SK-N-SH (cell line): ENCODE data around the gene SH3BP1. TPM values are rescaled to one million over a fixed set of nuclear protein-coding genes. Genes with fewer than 3 reads are reported as not detected.

Experiments used
- CTCF ChIA-PET: fragments of 300-600, 350-600 bp; formaldehyde crosslinking; extraction: SDS; loops from one replicate; lab custom pipeline; 2021; lab: Yijun Ruan, JAX
- POLR2A ChIA-PET: fragments of 350-600 bp; sonication (Branson Sonifier 250); formaldehyde crosslinking; extraction: SDS; loops from one replicate; lab custom pipeline; 2020; ENCODE audit warnings: antibody characterized with exemption, inconsistent platforms; lab: Yijun Ruan, JAX
- DNase-seq: peaks from one replicate; pipeline ENCODE4 v3.0.0; 2012
- H2AFZ ChIP-seq: fragments of 200-600 bp; sonication (generic); 2 replicates; pipeline ENCODE4 v1.8.1; 2016; ENCODE audit warnings: antibody characterized with exemption, mild to moderate bottlenecking, low read depth
- H3F3A ChIP-seq: fragments of 200-600 bp; sonication (generic); replicated peaks from 2 replicates; pipeline ENCODE3; 2016; ENCODE audit warnings: antibody characterized with exemption, mild to moderate bottlenecking; ENCODE audit not compliant: insufficient read depth
- H3K27ac ChIP-seq, 2 experiments: fragments of 200-500 bp in 1 of 2; fragments of 200-600 bp in 1 of 2; sonication (Bioruptor generic) in 1 of 2; sonication (generic), shearing (Covaris generic) in 1 of 2; 2 replicates each; pipeline versions ENCODE4 v1.5.1 to v1.6.1; 2014 to 2016; ENCODE audit warnings: low read depth in 2 of 2, inconsistent platforms in 1 of 2, low read length in 1 of 2, mild to moderate bottlenecking in 1 of 2, mixed read lengths in 1 of 2
- H3K27me3 ChIP-seq: fragments of 200-600 bp; sonication (generic), shearing (Covaris generic); 2 replicates; pipeline ENCODE4 v1.6.1; 2016; ENCODE audit warnings: mixed run types; ENCODE audit not compliant: insufficient read depth
- H3K36me3 ChIP-seq, 2 experiments: fragments of 200-500 bp in 1 of 2; fragments of 200-600 bp in 1 of 2; sonication (Bioruptor generic) in 1 of 2; sonication (generic) in 1 of 2; replicated peaks in 1 of 2; 2 replicates each; pipeline versions ENCODE3 to v1.5.1; 2014 to 2016; ENCODE audit warnings: low read length in 1 of 2, mild to moderate bottlenecking in 1 of 2; ENCODE audit not compliant: insufficient read depth in 2 of 2, control insufficient read depth in 1 of 2
- H3K4me1 ChIP-seq, 2 experiments: fragments of 200-500 bp in 1 of 2; fragments of 200-600 bp in 1 of 2; sonication (Bioruptor generic) in 1 of 2; sonication (generic), shearing (Covaris generic) in 1 of 2; 2 replicates each; pipeline versions ENCODE4 v1.5.1 to v1.6.1; 2014 to 2016; ENCODE audit warnings: low read depth in 1 of 2, low read length in 1 of 2, mixed run types in 1 of 2; ENCODE audit not compliant: insufficient read depth in 2 of 2, control insufficient read depth in 1 of 2
- H3K4me2 ChIP-seq: fragments of 200-600 bp; sonication (generic), shearing (Covaris generic); 2 replicates; pipeline ENCODE4 v1.6.1; 2017; ENCODE audit warnings: mixed run types
- H3K4me3 ChIP-seq, 2 experiments: fragments of 200-500 bp in 1 of 2; fragments of 200-600 bp in 1 of 2; sonication (Bioruptor generic) in 1 of 2; sonication (generic), shearing (Covaris generic) in 1 of 2; 2 replicates each; pipeline versions ENCODE4 v1.5.1 to v1.8.1; 2014 to 2016; ENCODE audit warnings: low read depth in 2 of 2, inconsistent platforms in 1 of 2, low read length in 1 of 2, mild to moderate bottlenecking in 1 of 2, mixed read lengths in 1 of 2, moderate library complexity in 1 of 2
- H3K79me2 ChIP-seq: fragments of 200-600 bp; sonication (generic); 2 replicates; pipeline ENCODE4 v1.8.1; 2017; ENCODE audit warnings: mild to moderate bottlenecking; ENCODE audit not compliant: insufficient read depth
- H3K9ac ChIP-seq: fragments of 200-600 bp; sonication (generic); 2 replicates; pipeline ENCODE4 v1.6.1; 2017; ENCODE audit warnings: mixed run types
- H3K9me2 ChIP-seq: fragments of 200-600 bp; sonication (generic); 2 replicates; pipeline ENCODE4 v1.6.1; 2017; ENCODE audit warnings: mixed run types
- H3K9me3 ChIP-seq: fragments of 200-600 bp; sonication (generic); 2 replicates; pipeline ENCODE4 v1.6.1; 2017; ENCODE audit warnings: mixed run types, mild to moderate bottlenecking, moderate library complexity
- H4K20me1 ChIP-seq: fragments of 200-600 bp; sonication (generic); 2 replicates; pipeline ENCODE4 v1.6.1; 2017; ENCODE audit warnings: mild to moderate bottlenecking, mixed run types; ENCODE audit not compliant: insufficient read depth
- EP300 ChIP-seq, 2 experiments: IDR thresholded peaks; 2 replicates each; pipeline versions ENCODE4 v1.4.0 to v1.6.1; 2012; ENCODE audit warnings: borderline replicate concordance in 1 of 2, low read depth in 1 of 2, low read length in 1 of 2
- FOXJ3 ChIP-seq: sonication (generic); formaldehyde crosslinking; IDR thresholded peaks from 2 replicates; pipeline ENCODE4 v1.5.1; 2020; ENCODE audit warnings: mild to moderate bottlenecking, missing genetic modification reagents
- GATA2 ChIP-seq: sonication (generic); formaldehyde crosslinking; IDR thresholded peaks from 2 replicates; pipeline ENCODE4 v1.5.0; 2020; ENCODE audit warnings: mild to moderate bottlenecking, missing genetic modification reagents
- JUND ChIP-seq: IDR thresholded peaks from 2 replicates; pipeline ENCODE4 v1.4.0; 2012
- MXI1 ChIP-seq: IDR thresholded peaks from 2 replicates; pipeline ENCODE4 v1.6.1; 2012; ENCODE audit warnings: mild to moderate bottlenecking, low read depth, low read length, improper control_type of control experiment
- NFIC ChIP-seq: IDR thresholded peaks from 2 replicates; pipeline ENCODE4 v1.4.0; 2012; ENCODE audit warnings: borderline replicate concordance
- NRF1 ChIP-seq: IDR thresholded peaks from 2 replicates; pipeline ENCODE4 v1.6.1; 2012; ENCODE audit warnings: low read depth, mild to moderate bottlenecking, low read length
- RXRA ChIP-seq: IDR thresholded peaks from 2 replicates; pipeline ENCODE4 v1.4.0; 2012; ENCODE audit warnings: low read depth, mild to moderate bottlenecking, borderline replicate concordance
- SIN3A ChIP-seq: IDR thresholded peaks from 2 replicates; pipeline ENCODE4 v1.6.1; 2012; ENCODE audit warnings: low read depth, mild to moderate bottlenecking, low read length, moderate library complexity, borderline replicate concordance
- TCF12 ChIP-seq: IDR thresholded peaks from 2 replicates; pipeline ENCODE4 v1.4.0; 2012
- WGBS: methylation state at CpG from one replicate; pipeline ENCODE4 v1.1.6; 2017; ENCODE audit warnings: low lambda C conversion rate; 5-methylcytosine and 5-hydroxymethylcytosine counted together
- polyA plus RNA-seq, 3 experiments: library from polyadenylated mRNA; depleted of rRNA; stranded (reverse); fragments of >200 nt; gene quantifications; 2 replicates each; pipeline ENCODE4 v1.2.3, GENCODE V29; 2012
- TF ChIP-seq, protein P1 (sequence below): IDR thresholded peaks from 2 replicates; pipeline ENCODE4 v1.6.1; 2012; ENCODE audit warnings: mild to moderate bottlenecking, low read depth, low read length, moderate library complexity
- TF ChIP-seq, protein P2 (sequence below): IDR thresholded peaks from 2 replicates; pipeline ENCODE4 v1.4.0; 2012; ENCODE audit warnings: low read depth, borderline replicate concordance

SH3BP1 gene
- polyA plus RNA-seq, 1 of the 3 experiments (the other 2 are of a cell fraction) = 8.9 TPM

DNA sequence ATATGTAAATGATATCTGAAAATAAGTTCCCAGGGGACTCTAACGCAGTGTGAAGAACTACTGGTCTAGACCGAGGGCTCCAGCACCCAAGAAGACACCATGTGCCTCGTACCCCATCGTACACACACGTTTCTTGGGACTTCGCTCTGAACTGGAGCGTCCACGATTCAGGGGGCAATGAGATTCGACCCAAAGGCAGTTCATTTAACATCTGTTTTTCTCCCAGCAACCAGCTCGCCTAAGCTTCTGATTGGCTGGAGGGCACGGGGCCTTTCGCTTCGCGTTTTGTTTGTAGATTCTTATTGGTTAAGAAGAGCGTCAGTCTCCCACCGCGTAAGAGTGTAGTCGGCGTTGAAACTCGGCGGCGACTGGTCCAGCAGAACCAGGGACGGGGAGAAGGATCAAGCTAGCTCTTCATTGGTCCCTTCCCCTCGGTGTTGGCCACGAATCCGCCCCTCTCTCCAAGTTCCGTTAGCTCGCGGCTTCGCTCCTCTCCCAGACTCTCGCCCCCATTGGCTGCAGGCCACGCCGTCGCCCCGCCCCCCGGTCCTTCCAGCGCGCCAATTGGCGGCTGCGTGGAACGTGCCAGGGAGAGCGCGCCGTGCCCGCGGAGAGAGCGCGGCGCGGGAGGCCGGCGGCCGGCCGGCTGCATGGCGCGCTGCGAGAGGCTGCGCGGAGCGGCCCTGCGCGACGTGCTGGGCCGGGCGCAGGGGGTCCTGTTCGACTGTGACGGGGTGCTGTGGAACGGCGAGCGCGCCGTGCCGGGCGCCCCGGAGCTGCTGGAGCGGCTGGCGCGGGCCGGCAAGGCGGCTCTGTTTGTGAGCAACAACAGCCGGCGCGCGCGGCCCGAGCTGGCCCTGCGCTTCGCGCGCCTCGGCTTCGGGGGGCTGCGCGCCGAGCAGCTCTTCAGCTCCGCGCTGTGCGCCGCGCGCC is 18.9 kb downstream of the SH3BP1 start, which contains the start of gene PDXP (continued):
- TF ChIP-seq, protein P1, sequence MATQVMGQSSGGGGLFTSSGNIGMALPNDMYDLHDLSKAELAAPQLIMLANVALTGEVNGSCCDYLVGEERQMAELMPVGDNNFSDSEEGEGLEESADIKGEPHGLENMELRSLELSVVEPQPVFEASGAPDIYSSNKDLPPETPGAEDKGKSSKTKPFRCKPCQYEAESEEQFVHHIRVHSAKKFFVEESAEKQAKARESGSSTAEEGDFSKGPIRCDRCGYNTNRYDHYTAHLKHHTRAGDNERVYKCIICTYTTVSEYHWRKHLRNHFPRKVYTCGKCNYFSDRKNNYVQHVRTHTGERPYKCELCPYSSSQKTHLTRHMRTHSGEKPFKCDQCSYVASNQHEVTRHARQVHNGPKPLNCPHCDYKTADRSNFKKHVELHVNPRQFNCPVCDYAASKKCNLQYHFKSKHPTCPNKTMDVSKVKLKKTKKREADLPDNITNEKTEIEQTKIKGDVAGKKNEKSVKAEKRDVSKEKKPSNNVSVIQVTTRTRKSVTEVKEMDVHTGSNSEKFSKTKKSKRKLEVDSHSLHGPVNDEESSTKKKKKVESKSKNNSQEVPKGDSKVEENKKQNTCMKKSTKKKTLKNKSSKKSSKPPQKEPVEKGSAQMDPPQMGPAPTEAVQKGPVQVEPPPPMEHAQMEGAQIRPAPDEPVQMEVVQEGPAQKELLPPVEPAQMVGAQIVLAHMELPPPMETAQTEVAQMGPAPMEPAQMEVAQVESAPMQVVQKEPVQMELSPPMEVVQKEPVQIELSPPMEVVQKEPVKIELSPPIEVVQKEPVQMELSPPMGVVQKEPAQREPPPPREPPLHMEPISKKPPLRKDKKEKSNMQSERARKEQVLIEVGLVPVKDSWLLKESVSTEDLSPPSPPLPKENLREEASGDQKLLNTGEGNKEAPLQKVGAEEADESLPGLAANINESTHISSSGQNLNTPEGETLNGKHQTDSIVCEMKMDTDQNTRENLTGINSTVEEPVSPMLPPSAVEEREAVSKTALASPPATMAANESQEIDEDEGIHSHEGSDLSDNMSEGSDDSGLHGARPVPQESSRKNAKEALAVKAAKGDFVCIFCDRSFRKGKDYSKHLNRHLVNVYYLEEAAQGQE = no peak
- TF ChIP-seq GATA2 (CRISPR knock-in tag) = no peak
- TF ChIP-seq, all 33 proteins: peak for 10

DNA sequence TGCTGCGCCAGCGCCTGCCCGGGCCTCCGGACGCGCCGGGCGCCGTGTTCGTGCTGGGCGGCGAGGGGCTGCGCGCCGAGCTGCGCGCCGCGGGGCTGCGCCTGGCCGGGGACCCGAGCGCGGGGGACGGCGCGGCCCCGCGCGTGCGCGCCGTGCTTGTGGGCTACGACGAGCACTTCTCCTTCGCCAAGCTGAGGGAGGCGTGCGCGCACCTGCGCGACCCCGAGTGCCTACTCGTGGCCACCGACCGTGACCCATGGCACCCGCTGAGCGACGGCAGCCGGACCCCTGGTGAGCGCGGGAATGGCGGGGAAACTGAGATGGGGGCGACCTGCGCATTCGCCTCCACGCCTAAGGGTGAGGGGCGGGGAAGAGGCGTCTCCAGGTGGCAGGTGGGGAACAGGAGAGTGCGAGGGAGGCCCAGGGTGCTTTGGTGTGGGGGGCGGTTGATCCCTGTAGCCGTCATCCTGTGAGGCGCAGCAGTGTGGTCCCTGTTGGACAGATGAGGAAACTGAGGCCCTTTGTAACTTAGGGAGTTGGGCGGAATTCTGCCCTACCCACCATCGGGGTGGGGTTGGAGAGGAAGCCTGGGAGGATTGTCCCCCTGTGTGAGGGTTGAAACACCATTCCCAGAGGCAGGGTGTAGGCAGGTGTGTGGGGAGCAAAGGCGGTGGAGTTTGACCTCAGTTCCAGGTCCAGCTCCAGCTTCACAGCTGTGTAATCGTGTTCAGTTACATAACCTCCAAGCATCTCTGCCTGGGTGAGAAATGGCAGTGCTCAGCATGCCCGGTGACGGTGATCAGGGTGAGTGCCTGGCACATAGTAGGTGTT is 19.8 kb downstream of the SH3BP1 start:
- H3K27me3 ChIP-seq = no peaks in the 10 kb centered on the region
- peaks cover 49% of the 10 kb centered on the region for H3K79me2 ChIP-seq
- WGBS = 2% methylated on average over 14 of the region's 68 CpGs
- peaks cover 19 to 37% of the 10 kb centered on the region in 2 experiments; a peak in 3 of 4 replicates for H3K4me1 ChIP-seq
- peaks cover 20% of the 10 kb centered on the region for H3F3A ChIP-seq
- peaks cover 22% of the 10 kb centered on the region; the same call in 1 of the 2 replicates for H4K20me1 ChIP-seq
- H3K4me2 ChIP-seq = peak overlapping the region; percentile 93
- no peaks in the 10 kb centered on the region for H3K9me3 ChIP-seq
- H3K9ac ChIP-seq = peak overlapping the region; percentile 67
- TF ChIP-seq, protein P2, sequence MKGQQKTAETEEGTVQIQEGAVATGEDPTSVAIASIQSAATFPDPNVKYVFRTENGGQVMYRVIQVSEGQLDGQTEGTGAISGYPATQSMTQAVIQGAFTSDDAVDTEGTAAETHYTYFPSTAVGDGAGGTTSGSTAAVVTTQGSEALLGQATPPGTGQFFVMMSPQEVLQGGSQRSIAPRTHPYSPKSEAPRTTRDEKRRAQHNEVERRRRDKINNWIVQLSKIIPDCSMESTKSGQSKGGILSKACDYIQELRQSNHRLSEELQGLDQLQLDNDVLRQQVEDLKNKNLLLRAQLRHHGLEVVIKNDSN = no peak
- peak; percentile 56; the same call in 1 of the 2 replicates for TF ChIP-seq NRF1
- TF ChIP-seq, protein P1 = no peak
- peak; percentile 28; the same call in 1 of the 2 replicates for TF ChIP-seq SIN3A
- TF ChIP-seq FOXJ3 = no peak
- no peak for TF ChIP-seq EP300 (IDR thresholded peaks at IDR 0.05; ENCODE audit: borderline replicate concordance in 1 of 2, low read depth in 1 of 2, low read length in 1 of 2)
- TF ChIP-seq TCF12 = no peak
- no peak for TF ChIP-seq JUND
- TF ChIP-seq MXI1 = no peak
- no peak for TF ChIP-seq NFIC
- no peak for TF ChIP-seq RXRA
- TF ChIP-seq, all 33 proteins: peak for 2
- ChIA-PET CTCF (interaction anchor here (0.6 to 44.3 kb wide), 10 partner anchors 11 to 95 kb away, joined by 3 to 898 read pairs (median 4); partner anchors contain the start of genes LGALS1, NOL12, SH3BP1 and TRIOBP), POLR2A (interaction anchor here (1.0 to 2.7 kb wide), 9 partner anchors 8 to 148 kb away, joined by 3 to 28 read pairs (median 7); partner anchors contain the start of genes GCAT, LGALS1 and NOL12)
- peak; percentile 72 for DNase-seq
- Histone ChIP-seq H3K9me2 (no peaks in the 10 kb centered on the region), H3K4me3 (peak overlapping the region; percentile 67 to 70), H3K27ac (peak overlapping the region in 1 of 2 experiments; percentile 68; a peak in 1 of 4 replicates), H2AFZ (no peak overlapping the region), H3K36me3 (no peaks in the 10 kb centered on the region)
